ENCODE results near the gene BMF. TPM values are rescaled to one million over a fixed set of nuclear protein-coding genes. Genes with fewer than 3 reads are reported as not detected.
A peak's percentile ranks its signal among the peaks of the same experiment; 100 is the strongest.

BMF gene
- total and polyA plus RNA-seq, 2 of the 4 experiments (the other 2 are of a cell fraction) = 2.4 to 2.9 TPM

DNA sequence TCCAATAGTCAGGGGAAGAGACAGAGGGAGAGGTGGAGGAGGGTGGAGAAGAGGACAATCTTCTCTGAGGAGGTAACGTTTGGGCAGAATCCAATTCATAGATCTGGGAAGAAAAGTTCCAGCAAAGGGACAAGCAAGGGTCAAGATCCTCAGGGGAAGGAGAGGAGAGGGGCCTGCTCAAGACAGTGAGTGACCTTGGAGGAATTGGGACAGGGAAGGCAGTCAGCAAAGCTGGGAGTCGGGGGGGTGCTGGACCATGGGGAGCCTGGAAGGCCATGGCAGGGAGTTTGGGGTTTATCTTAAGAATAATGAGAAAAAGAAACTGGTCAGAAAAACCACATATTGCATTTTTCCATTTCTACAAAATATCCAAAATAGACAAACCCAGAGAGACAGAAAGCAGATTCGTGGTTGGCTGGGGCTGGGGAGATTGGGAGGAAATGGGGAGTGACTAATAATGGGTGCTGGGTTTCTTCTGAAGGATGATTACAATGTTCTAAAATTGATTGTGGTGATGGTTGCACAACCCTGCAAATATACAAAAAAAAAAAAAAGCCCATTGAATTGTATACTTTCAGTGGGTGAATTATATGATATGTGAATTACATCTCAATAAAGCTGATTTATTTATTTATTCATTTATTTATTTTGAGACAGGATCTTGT lies 50.1 kb downstream of the BMF start:
- H3K9me3 ChIP-seq (ENCODE audit: control insufficient read depth, insufficient read depth, low read length) = no peaks in the 10 kb centered on the region
- peak overlapping the region; percentile 13; the same call in 1 of the 2 replicates for H3K27ac ChIP-seq (ENCODE audit: insufficient read depth, low read length)
- in situ Hi-C loops (cut with MboI; ENCODE audit: low sequenced_read_pairs) = no loop called here
- TF ChIP-seq CHD1 (IDR thresholded peaks at IDR 0.05; ENCODE audit: low read depth, low read length) (no peak), MAZ (IDR thresholded peaks at IDR 0.05; ENCODE audit: borderline replicate concordance, low read depth, low read length) (no peak), MAFK (IDR thresholded peaks at IDR 0.05; ENCODE audit: low read depth, low read length) (no peak), CEBPB (IDR thresholded peaks at IDR 0.05; ENCODE audit: low read depth, low read length) (peak; percentile 92), SMC3 (IDR thresholded peaks at IDR 0.05; ENCODE audit: low read depth, low read length) (no peak), RCOR1 (IDR thresholded peaks at IDR 0.05; ENCODE audit: insufficient replicate concordance, low read length) (no peak), NFE2L2 (IDR thresholded peaks at IDR 0.05; ENCODE audit: low read depth, low read length) (no peak), RFX5 (IDR thresholded peaks at IDR 0.05; ENCODE audit: low read depth, low read length) (no peak), POLR2A (IDR thresholded peaks at IDR 0.05; ENCODE audit: low read depth, low read length) (no peak), RAD21 (IDR thresholded peaks at IDR 0.05; ENCODE audit: low read length) (no peak), FOS (IDR thresholded peaks at IDR 0.05; ENCODE audit: low read depth, low read length) (peak; percentile 7; the same call in 1 of the 2 replicates)
- TF ChIP-seq, protein P1, sequence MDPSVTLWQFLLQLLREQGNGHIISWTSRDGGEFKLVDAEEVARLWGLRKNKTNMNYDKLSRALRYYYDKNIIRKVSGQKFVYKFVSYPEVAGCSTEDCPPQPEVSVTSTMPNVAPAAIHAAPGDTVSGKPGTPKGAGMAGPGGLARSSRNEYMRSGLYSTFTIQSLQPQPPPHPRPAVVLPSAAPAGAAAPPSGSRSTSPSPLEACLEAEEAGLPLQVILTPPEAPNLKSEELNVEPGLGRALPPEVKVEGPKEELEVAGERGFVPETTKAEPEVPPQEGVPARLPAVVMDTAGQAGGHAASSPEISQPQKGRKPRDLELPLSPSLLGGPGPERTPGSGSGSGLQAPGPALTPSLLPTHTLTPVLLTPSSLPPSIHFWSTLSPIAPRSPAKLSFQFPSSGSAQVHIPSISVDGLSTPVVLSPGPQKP (IDR thresholded peaks at IDR 0.05; ENCODE audit: borderline replicate concordance, low read depth, low read length) = no peak
- TF ChIP-seq, protein P2, sequence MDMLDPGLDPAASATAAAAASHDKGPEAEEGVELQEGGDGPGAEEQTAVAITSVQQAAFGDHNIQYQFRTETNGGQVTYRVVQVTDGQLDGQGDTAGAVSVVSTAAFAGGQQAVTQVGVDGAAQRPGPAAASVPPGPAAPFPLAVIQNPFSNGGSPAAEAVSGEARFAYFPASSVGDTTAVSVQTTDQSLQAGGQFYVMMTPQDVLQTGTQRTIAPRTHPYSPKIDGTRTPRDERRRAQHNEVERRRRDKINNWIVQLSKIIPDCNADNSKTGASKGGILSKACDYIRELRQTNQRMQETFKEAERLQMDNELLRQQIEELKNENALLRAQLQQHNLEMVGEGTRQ (IDR thresholded peaks at IDR 0.05; ENCODE audit: low read depth, low read length) = no peak
- TF ChIP-seq, protein P3, sequence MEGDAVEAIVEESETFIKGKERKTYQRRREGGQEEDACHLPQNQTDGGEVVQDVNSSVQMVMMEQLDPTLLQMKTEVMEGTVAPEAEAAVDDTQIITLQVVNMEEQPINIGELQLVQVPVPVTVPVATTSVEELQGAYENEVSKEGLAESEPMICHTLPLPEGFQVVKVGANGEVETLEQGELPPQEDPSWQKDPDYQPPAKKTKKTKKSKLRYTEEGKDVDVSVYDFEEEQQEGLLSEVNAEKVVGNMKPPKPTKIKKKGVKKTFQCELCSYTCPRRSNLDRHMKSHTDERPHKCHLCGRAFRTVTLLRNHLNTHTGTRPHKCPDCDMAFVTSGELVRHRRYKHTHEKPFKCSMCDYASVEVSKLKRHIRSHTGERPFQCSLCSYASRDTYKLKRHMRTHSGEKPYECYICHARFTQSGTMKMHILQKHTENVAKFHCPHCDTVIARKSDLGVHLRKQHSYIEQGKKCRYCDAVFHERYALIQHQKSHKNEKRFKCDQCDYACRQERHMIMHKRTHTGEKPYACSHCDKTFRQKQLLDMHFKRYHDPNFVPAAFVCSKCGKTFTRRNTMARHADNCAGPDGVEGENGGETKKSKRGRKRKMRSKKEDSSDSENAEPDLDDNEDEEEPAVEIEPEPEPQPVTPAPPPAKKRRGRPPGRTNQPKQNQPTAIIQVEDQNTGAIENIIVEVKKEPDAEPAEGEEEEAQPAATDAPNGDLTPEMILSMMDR (conservative IDR thresholded peaks at IDR 0.05; ENCODE audit: low read depth, low read length) = no peak

More for the DNA sequence above, 50.1 kb downstream of the BMF start:
- Histone ChIP-seq H3K4ac (ENCODE audit: low read depth, low read length) (peak overlapping the region; percentile 89), H2BK120ac (ENCODE audit: low read depth, low read length) (peak overlapping the region; percentile 88), H3K4me1 (ENCODE audit: control insufficient read depth, insufficient read depth, low read length) (peaks cover 31% of the 10 kb centered on the region), H3K23ac (ENCODE audit: low read depth, low read length) (peak overlapping the region; percentile 73; the same call in 1 of the 2 replicates), H3K9ac (ENCODE audit: low read depth, low read length) (no peak overlapping the region), H4K20me1 (ENCODE audit: insufficient read depth, low read length) (no peaks in the 10 kb centered on the region), H3K36me3 (ENCODE audit: control insufficient read depth, insufficient read depth, low read length) (no peaks in the 10 kb centered on the region), H2AFZ (replicated peaks; ENCODE audit: low read length, poor library complexity) (peak overlapping the region; percentile 81), H4K8ac (ENCODE audit: low read depth in 2 of 2, low read length in 2 of 2) (peak overlapping the region in 1 of 2 experiments; percentile 86; a peak in 1 of 4 replicates), H3K79me1 (ENCODE audit: low read depth in 1 of 2, low read length in 2 of 2) (peaks cover 0 to 16% of the 10 kb centered on the region in 2 experiments; a peak in 1 of 4 replicates), H3K9me1 (ENCODE audit: insufficient read depth, low read length) (peaks cover 47% of the 10 kb centered on the region), H3K4me3 (ENCODE audit: insufficient read depth, low read depth, low read length) (no peak overlapping the region), H4K91ac (ENCODE audit: insufficient read depth, low read depth, low read length) (peak overlapping the region; percentile 83; the same call in 1 of the 2 replicates), H2BK20ac (ENCODE audit: low read depth, low read length) (peak overlapping the region; percentile 86), H2BK15ac (ENCODE audit: low read depth, low read length) (peak overlapping the region; percentile 48; the same call in 1 of the 3 replicates), H3K14ac (replicated peaks; ENCODE audit: low read depth, low read length) (peak overlapping the region; percentile 92), H3K56ac (ENCODE audit: extremely low read depth, insufficient read depth, low read length) (no peak overlapping the region), H3K18ac (ENCODE audit: low read depth, low read length) (peak overlapping the region; percentile 8; the same call in 1 of the 2 replicates), H2AK5ac (ENCODE audit: low read depth, low read length) (peak overlapping the region; percentile 47), H3K27me3 (ENCODE audit: control insufficient read depth, insufficient read depth, low read length) (no peaks in the 10 kb centered on the region), H4K5ac (ENCODE audit: low read depth, low read length) (peak overlapping the region; percentile 4; the same call in 1 of the 2 replicates), H2AK9ac (replicated peaks; ENCODE audit: low read depth, low read length, poor library complexity) (no peak overlapping the region), H2BK5ac (ENCODE audit: low read depth, low read length, poor library complexity, severe bottlenecking) (no peak overlapping the region), H3K4me2 (ENCODE audit: low read depth, low read length) (peak overlapping the region; percentile 0; the same call in 1 of the 2 replicates)
- ChIA-PET CTCF (interaction anchor here (2.0 kb wide), 1 partner anchor 46 kb away, joined by 4 read pairs; no protein-coding TSS in a partner anchor), POLR2A (ENCODE audit: unreplicated experiment) (interaction anchor here (0.8 kb wide), 1 partner anchor 39 kb away, joined by 3 read pairs; no protein-coding TSS in a partner anchor)
- dilution Hi-C loops (cut with HindIII; ENCODE audit: low sequenced_read_pairs, unreplicated experiment) = no loop called here
- no CpG with 5 or more reads among the region's 3 CpGs for WGBS, 2 experiments (ENCODE audit: extremely low coverage in 2 of 2, insufficient read length in 1 of 2)
- ATAC-seq (ENCODE audit: low read depth) (peak; percentile 56), DNase-seq (peak; percentile 76)
- BruUV-seq (replicated peaks) = no TSS peak
- intact Hi-C loops (cut with micrococcal nuclease) = no loop called here
